ENCODE results near the gene SGPL1. TPM values are rescaled to one million over a fixed set of nuclear protein-coding genes. Genes with fewer than 3 reads are reported as not detected.

SGPL1 gene
- total RNA-seq, 6 experiments from 2014 or later: 33.2 to 50.1 (median 38.0) TPM

GRCh38 chr10:70893227-70894006 lies 77.7 kb downstream of the SGPL1 start:
- WGBS (ENCODE audit: insufficient coverage, low coverage, low lambda C conversion rate, missing lambda C conversion rate): 66% methylated on average over 3 of the region's 10 CpGs
- Histone ChIP-seq H3K4me3 (no peak overlapping the region), H3K27me3 (no peaks in the 10 kb centered on the region), H3K9me3 (no peaks in the 10 kb centered on the region), H3K4me1 (peaks cover 0 to 19% (median 4%) of the 10 kb centered on the region in 4 donors), H3K36me3 (no peaks in the 10 kb centered on the region), H3K27ac (no peak overlapping the region)
- intact Hi-C loops (cut with DNase I): no loop called here
- no peak for TF ChIP-seq POLR2A (IDR thresholded peaks at IDR 0.05)
- TF ChIP-seq, protein P1, sequence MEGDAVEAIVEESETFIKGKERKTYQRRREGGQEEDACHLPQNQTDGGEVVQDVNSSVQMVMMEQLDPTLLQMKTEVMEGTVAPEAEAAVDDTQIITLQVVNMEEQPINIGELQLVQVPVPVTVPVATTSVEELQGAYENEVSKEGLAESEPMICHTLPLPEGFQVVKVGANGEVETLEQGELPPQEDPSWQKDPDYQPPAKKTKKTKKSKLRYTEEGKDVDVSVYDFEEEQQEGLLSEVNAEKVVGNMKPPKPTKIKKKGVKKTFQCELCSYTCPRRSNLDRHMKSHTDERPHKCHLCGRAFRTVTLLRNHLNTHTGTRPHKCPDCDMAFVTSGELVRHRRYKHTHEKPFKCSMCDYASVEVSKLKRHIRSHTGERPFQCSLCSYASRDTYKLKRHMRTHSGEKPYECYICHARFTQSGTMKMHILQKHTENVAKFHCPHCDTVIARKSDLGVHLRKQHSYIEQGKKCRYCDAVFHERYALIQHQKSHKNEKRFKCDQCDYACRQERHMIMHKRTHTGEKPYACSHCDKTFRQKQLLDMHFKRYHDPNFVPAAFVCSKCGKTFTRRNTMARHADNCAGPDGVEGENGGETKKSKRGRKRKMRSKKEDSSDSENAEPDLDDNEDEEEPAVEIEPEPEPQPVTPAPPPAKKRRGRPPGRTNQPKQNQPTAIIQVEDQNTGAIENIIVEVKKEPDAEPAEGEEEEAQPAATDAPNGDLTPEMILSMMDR (IDR thresholded peaks at IDR 0.05): no peak
- no peak for DNase-seq
- no peak for ATAC-seq

DNA sequence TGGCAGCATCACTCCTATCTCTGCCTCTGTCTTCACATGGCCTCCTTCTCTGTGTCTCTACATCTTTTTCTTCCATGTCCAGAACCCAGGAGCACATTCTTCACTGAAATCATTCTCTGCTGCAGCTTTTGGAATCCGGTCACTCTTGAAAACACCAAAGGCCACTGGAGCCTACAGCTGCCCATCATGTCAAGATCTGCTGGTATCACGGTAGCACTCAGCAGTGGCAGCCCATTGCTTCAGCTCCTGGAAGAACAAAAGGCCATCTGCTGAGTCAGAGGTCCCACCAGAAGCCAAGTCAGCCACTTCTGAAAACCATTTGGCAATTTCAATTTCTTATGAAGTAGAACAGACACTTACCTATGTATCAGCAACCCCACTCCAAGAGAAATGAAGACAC lies 78.7 kb downstream of the SGPL1 start:
- ATAC-seq (no peak), DNase-seq (no peak)
- no peaks in the 10 kb centered on the region for H3K36me3 ChIP-seq
- WGBS (ENCODE audit: insufficient coverage, low coverage, low lambda C conversion rate, missing lambda C conversion rate): 100% methylated on average over 1 of the region's 2 CpGs
- H3K9me3 ChIP-seq: no peaks in the 10 kb centered on the region
- H3K4me3 ChIP-seq: no peak overlapping the region
- intact Hi-C loops (cut with DNase I): no loop called here
- no peak overlapping the region for H3K27ac ChIP-seq
- TF ChIP-seq POLR2A (IDR thresholded peaks at IDR 0.05): no peak
- TF ChIP-seq, protein P1 (IDR thresholded peaks at IDR 0.05): no peak
- H3K4me1 ChIP-seq: peaks cover 0 to 12% (median 0%) of the 10 kb centered on the region in 4 donors
- H3K27me3 ChIP-seq: no peaks in the 10 kb centered on the region

DNA sequence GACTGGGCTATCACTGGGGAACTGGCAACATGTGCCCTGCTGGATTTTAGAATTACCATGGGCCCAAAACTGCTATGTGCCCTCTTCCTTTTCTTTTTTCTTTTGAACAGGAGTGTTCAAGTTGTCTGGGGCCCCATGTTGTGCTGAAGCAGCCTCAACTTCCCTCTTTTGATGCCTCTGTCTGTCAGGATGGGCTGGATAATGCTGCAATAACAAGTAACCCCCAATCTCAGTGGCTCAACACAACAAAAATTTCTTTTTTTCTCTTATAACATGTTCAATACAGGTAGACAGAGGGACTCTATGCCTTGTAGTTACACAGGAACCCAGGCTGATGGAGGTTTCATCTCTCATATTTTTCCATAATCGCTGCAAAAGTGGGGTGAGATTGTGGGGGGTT lies 80.8 kb downstream of the SGPL1 start:
- intact Hi-C loops (cut with DNase I): no loop called here
- ATAC-seq: no peak

DNA sequence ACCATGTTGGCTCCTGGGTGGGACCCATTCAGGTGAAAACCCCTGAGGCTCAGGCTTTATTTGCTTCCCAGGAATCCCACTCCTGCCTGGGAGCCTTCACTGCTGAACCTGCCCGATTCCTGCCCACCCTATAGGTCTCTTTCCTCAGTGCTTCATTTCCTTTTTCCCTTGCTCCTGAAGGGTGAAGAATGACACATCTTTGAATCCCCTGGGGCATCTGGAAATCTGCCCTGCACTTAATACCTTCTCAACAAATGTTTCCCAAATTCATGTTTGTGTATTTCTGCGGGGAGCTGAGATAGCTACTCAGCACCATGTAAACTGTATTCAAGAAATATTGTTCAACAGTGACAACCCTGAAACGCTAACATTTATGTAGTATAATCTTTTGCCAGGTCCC lies 82.9 kb downstream of the SGPL1 start:
- H3K27me3 ChIP-seq: no peaks in the 10 kb centered on the region
- no peak for ATAC-seq
- no peak for TF ChIP-seq POLR2A (IDR thresholded peaks at IDR 0.05)
- TF ChIP-seq, protein P1 (IDR thresholded peaks at IDR 0.05): no peak
- no peak for DNase-seq
- no peaks in the 10 kb centered on the region for H3K4me1 ChIP-seq
- no peak overlapping the region for H3K27ac ChIP-seq
- H3K36me3 ChIP-seq: no peaks in the 10 kb centered on the region
- no peaks in the 10 kb centered on the region for H3K9me3 ChIP-seq
- 89% methylated on average over 3 of the region's 3 CpGs for WGBS (ENCODE audit: insufficient coverage, low coverage, low lambda C conversion rate, missing lambda C conversion rate)
- intact Hi-C loops (cut with DNase I): no loop called here
- no peak overlapping the region for H3K4me3 ChIP-seq

More for the DNA sequence above, 80.8 kb downstream of the SGPL1 start:
- no peak overlapping the region for H3K27ac ChIP-seq
- H3K9me3 ChIP-seq: no peaks in the 10 kb centered on the region
- no peak for TF ChIP-seq POLR2A (IDR thresholded peaks at IDR 0.05)
- TF ChIP-seq, protein P1 (IDR thresholded peaks at IDR 0.05): no peak
- H3K4me1 ChIP-seq: no peaks in the 10 kb centered on the region
- H3K27me3 ChIP-seq: no peaks in the 10 kb centered on the region
- H3K4me3 ChIP-seq: no peak overlapping the region
- 80% methylated on average over 1 of the region's 1 CpG for WGBS (ENCODE audit: insufficient coverage, low coverage, low lambda C conversion rate, missing lambda C conversion rate)
- no peak for DNase-seq
- H3K36me3 ChIP-seq: no peaks in the 10 kb centered on the region
